ENCODE results near the gene CASS4. TPM values are rescaled to one million over a fixed set of nuclear protein-coding genes. Genes with fewer than 3 reads are reported as not detected.

Gene CASS4
- total RNA-seq, 1 donor from 2014 or later: not detected

- Histone ChIP-seq H3K36me3 (ENCODE audit: control insufficient read depth, insufficient read depth, low read length) (no peaks in the 10 kb centered on the region), H3K27me3 (ENCODE audit: control insufficient read depth, insufficient read depth, low read length) (no peaks in the 10 kb centered on the region), H3K4me3 (ENCODE audit: low read depth, low read length) (no peak overlapping the region)
- no peak for DNase-seq (ENCODE audit: low read depth)
- no peak for TF ChIP-seq CTCF (IDR thresholded peaks at IDR 0.05; ENCODE audit: insufficient read depth, low read length, poor library complexity, severe bottlenecking)
These were observed 25.3 kb downstream of the CASS4 start for GRCh38 chr20:56437196-56437960.

GRCh38 chr20:56438284-56438683 lies 26.2 kb downstream of the CASS4 start:
- no peak for DNase-seq (ENCODE audit: low read depth)
- no peak for TF ChIP-seq CTCF (IDR thresholded peaks at IDR 0.05; ENCODE audit: insufficient read depth, low read length, poor library complexity, severe bottlenecking)
- Histone ChIP-seq H3K36me3 (ENCODE audit: control insufficient read depth, insufficient read depth, low read length) (no peaks in the 10 kb centered on the region), H3K27me3 (ENCODE audit: control insufficient read depth, insufficient read depth, low read length) (no peaks in the 10 kb centered on the region), H3K4me3 (ENCODE audit: low read depth, low read length) (no peak overlapping the region)

DNA sequence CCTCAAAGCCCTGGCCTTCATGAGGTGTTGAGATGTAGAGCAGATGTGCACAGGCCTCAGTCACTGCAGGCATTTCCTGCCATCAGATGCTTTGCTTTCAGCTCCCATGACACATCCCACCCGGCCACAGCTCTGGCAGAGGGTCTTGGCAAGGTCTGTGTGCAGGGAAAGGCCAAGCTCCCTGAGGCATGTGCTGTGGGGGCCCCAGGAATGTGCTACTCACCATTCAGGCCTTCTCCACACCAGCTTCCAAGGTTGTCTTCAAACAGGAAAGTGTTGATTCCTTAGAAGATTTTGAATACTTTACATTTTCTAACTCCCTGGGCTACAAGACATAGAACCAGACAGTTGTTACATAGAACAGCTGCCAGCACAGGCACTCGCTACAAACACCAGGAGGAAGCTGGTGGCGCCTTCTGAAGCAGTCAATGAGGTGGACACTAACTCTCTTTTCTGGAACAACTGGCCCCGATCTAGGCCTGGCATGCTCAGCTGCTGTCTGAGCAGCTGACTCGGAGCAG lies 27.8 kb downstream of the CASS4 start:
- no peak for TF ChIP-seq CTCF (IDR thresholded peaks at IDR 0.05; ENCODE audit: insufficient read depth, low read length, poor library complexity, severe bottlenecking)
- Histone ChIP-seq H3K27me3 (ENCODE audit: control insufficient read depth, insufficient read depth, low read length) (no peaks in the 10 kb centered on the region), H3K36me3 (ENCODE audit: control insufficient read depth, insufficient read depth, low read length) (no peaks in the 10 kb centered on the region), H3K4me3 (ENCODE audit: low read depth, low read length) (no peak overlapping the region)
- DNase-seq (ENCODE audit: low read depth): peak; percentile 23

- Histone ChIP-seq H3K27me3 (ENCODE audit: control insufficient read depth, insufficient read depth, low read length) (no peaks in the 10 kb centered on the region), H3K36me3 (ENCODE audit: control insufficient read depth, insufficient read depth, low read length) (no peaks in the 10 kb centered on the region), H3K4me3 (ENCODE audit: low read depth, low read length) (no peak overlapping the region)
- TF ChIP-seq CTCF (IDR thresholded peaks at IDR 0.05; ENCODE audit: insufficient read depth, low read length, poor library complexity, severe bottlenecking): no peak
- DNase-seq (ENCODE audit: low read depth): no peak
These were observed 28.4 kb downstream of the CASS4 start for GRCh38 chr20:56440346-56441007.

GRCh38 chr20:56442389-56443365 lies 30.6 kb downstream of the CASS4 start:
- TF ChIP-seq CTCF (IDR thresholded peaks at IDR 0.05; ENCODE audit: insufficient read depth, low read length, poor library complexity, severe bottlenecking): no peak
- no peak for DNase-seq (ENCODE audit: low read depth)
- no peaks in the 10 kb centered on the region for H3K36me3 ChIP-seq (ENCODE audit: control insufficient read depth, insufficient read depth, low read length)

More at GRCh38 chr20:56442389-56443365, 30.6 kb downstream of the CASS4 start:
- Histone ChIP-seq H3K4me3 (ENCODE audit: low read depth, low read length) (no peak overlapping the region), H3K27me3 (ENCODE audit: control insufficient read depth, insufficient read depth, low read length) (no peaks in the 10 kb centered on the region)

Data from kidney epithelial cell (primary cell).